ENCODE measurements around the gene BIN1. TPM values are rescaled to one million over a fixed set of nuclear protein-coding genes. Genes with fewer than 3 reads are reported as not detected.
A peak's percentile ranks its signal among the peaks of the same experiment; 100 is the strongest.

The BIN1 gene
- total RNA-seq, 1 experiment from 2014 or later: 31.8 TPM

DNA sequence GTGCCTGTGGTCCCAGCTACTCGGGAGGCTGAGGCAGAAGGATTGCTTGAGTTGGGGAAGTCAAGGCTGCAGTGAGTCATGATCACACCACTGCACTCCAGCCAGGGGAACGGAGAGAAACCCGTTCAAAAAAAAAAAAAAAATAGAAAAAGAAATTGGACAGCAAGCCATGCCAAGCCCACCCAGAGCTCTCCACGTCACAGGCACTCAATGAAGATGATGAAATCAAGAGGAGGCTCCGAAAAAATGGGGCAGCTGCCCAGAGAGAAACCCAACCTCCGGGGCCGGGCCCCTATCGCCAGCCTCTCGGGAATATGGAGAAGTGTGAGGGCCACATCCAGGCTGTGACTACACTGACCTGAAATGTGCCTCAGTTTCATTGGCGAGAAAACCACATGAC lies 40.0 kb downstream of the BIN1 start:
- CTCF ChIA-PET: interaction anchor here (1.5 to 2.5 kb wide), 2 partner anchors 18 to 107 kb away, joined by 9 to 11 read pairs; no protein-coding TSS in a partner anchor

GRCh38 chr2:127065940-127066318 lies 41.0 kb downstream of the BIN1 start:
- POLR2A ChIA-PET: no interaction called here
- no peaks in the 10 kb centered on the region for H3K9me2 ChIP-seq (ENCODE audit: insufficient read depth)
- no TSS peak for BruUV-seq (replicated peaks)

More for the DNA sequence above, 40.0 kb downstream of the BIN1 start:
- POLR2A ChIA-PET: no interaction called here
- Histone ChIP-seq H3K9me2 (ENCODE audit: insufficient read depth) (no peaks in the 10 kb centered on the region), H3K4me1 (ENCODE audit: control insufficient read depth in 1 of 2, insufficient read depth in 2 of 2, low read length in 2 of 2) (peaks cover 31 to 57% of the 10 kb centered on the region in 2 experiments), H3K9ac (ENCODE audit: low read length) (no peak overlapping the region), H3K9me3 (ENCODE audit: control insufficient read depth in 1 of 2, insufficient read depth in 1 of 2, low read depth in 1 of 2, low read length in 2 of 2) (no peaks in the 10 kb centered on the region), H3K4me3 (replicated peaks in 1 of 2; ENCODE audit: low read depth in 1 of 2, low read length in 2 of 2) (no peak overlapping the region), H3K27me3 (ENCODE audit: insufficient read depth, low read length) (no peaks in the 10 kb centered on the region), H4K20me1 (ENCODE audit: insufficient read depth) (no peaks in the 10 kb centered on the region), H3K4me2 (ENCODE audit: low read length) (no peak overlapping the region), H3K79me2 (ENCODE audit: insufficient read depth, low read length) (no peaks in the 10 kb centered on the region), H2AFZ (ENCODE audit: low read depth, low read length, poor library complexity, severe bottlenecking) (no peak overlapping the region), H3K36me3 (ENCODE audit: control insufficient read depth in 1 of 2, insufficient read depth in 2 of 2, low read length in 2 of 2) (no peaks in the 10 kb centered on the region; a peak in 1 of 4 replicates), H3K27ac (ENCODE audit: low read depth, low read length) (no peak overlapping the region)
- RAD21 ChIA-PET (ENCODE audit: low non-redundant PET in 1 of 2, low total read pairs in 2 of 2, uncharacterized antibody in 2 of 2, unreplicated experiment in 2 of 2): no interaction called here
- no peak for DNase-seq (ENCODE audit: low read depth, low spot score)
- BruUV-seq (replicated peaks): no TSS peak
- TF ChIP-seq EGR1 (IDR thresholded peaks at IDR 0.05; ENCODE audit: low read depth): no peak
- TF ChIP-seq RAD21 (IDR thresholded peaks at IDR 0.05; ENCODE audit: low read depth): no peak
- no peak for TF ChIP-seq YY1 (IDR thresholded peaks at IDR 0.05; ENCODE audit: extremely low read depth, insufficient replicate concordance, low read depth, low read length)
- no peak for TF ChIP-seq ELF1 (IDR thresholded peaks at IDR 0.05; ENCODE audit: borderline replicate concordance, low read depth)
- no peak for TF ChIP-seq FOSL1 (IDR thresholded peaks at IDR 0.05; ENCODE audit: low read depth)
- no peak for TF ChIP-seq JUND (IDR thresholded peaks at IDR 0.05)
- TF ChIP-seq, protein P1, sequence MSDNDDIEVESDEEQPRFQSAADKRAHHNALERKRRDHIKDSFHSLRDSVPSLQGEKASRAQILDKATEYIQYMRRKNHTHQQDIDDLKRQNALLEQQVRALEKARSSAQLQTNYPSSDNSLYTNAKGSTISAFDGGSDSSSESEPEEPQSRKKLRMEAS (IDR thresholded peaks at IDR 0.05): no peak
- intact Hi-C loops (cut with micrococcal nuclease): no loop called here
- ATAC-seq: no peak

More at GRCh38 chr2:127065940-127066318, 41.0 kb downstream of the BIN1 start:
- intact Hi-C loops (cut with micrococcal nuclease): no loop called here
- Histone ChIP-seq H3K79me2 (ENCODE audit: insufficient read depth, low read length) (no peaks in the 10 kb centered on the region), H3K4me3 (replicated peaks in 1 of 2; ENCODE audit: low read depth in 1 of 2, low read length in 2 of 2) (no peak overlapping the region), H3K9me3 (ENCODE audit: control insufficient read depth in 1 of 2, insufficient read depth in 1 of 2, low read depth in 1 of 2, low read length in 2 of 2) (no peaks in the 10 kb centered on the region), H3K27me3 (ENCODE audit: insufficient read depth, low read length) (no peaks in the 10 kb centered on the region), H3K9ac (ENCODE audit: low read length) (peak overlapping the region; percentile 89), H3K4me1 (ENCODE audit: control insufficient read depth in 1 of 2, insufficient read depth in 2 of 2, low read length in 2 of 2) (peaks cover 31 to 57% of the 10 kb centered on the region in 2 experiments), H3K27ac (ENCODE audit: low read depth, low read length) (peak overlapping the region; percentile 92; the same call in 1 of the 2 replicates), H3K36me3 (ENCODE audit: control insufficient read depth in 1 of 2, insufficient read depth in 2 of 2, low read length in 2 of 2) (no peaks in the 10 kb centered on the region; a peak in 1 of 4 replicates), H3K4me2 (ENCODE audit: low read length) (peak overlapping the region; percentile 94), H4K20me1 (ENCODE audit: insufficient read depth) (no peaks in the 10 kb centered on the region), H2AFZ (ENCODE audit: low read depth, low read length, poor library complexity, severe bottlenecking) (no peak overlapping the region)
- TF ChIP-seq, protein P2, sequence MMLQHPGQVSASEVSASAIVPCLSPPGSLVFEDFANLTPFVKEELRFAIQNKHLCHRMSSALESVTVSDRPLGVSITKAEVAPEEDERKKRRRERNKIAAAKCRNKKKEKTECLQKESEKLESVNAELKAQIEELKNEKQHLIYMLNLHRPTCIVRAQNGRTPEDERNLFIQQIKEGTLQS (IDR thresholded peaks at IDR 0.05): no peak
- TF ChIP-seq POLR2A (IDR thresholded peaks at IDR 0.05; ENCODE audit: borderline replicate concordance, extremely low read depth, insufficient read depth, insufficient read length) (no peak), JUND (IDR thresholded peaks at IDR 0.05) (no peak), ELF1 (IDR thresholded peaks at IDR 0.05; ENCODE audit: borderline replicate concordance, low read depth) (no peak), POLR2AphosphoS5 (IDR thresholded peaks at IDR 0.05; ENCODE audit: low read depth, low read length) (no peak), EZH2phosphoT487 (IDR thresholded peaks at IDR 0.05; ENCODE audit: borderline replicate concordance) (no peak), YY1 (IDR thresholded peaks at IDR 0.05; ENCODE audit: extremely low read depth, insufficient replicate concordance, low read depth, low read length) (no peak), SRF (IDR thresholded peaks at IDR 0.05; ENCODE audit: low read depth) (no peak), ZNF274 (IDR thresholded peaks at IDR 0.05; ENCODE audit: low read depth, low read length) (no peak), EZH2 (IDR thresholded peaks at IDR 0.05) (no peak), SP1 (IDR thresholded peaks at IDR 0.05; ENCODE audit: low read depth) (no peak), FOSL1 (IDR thresholded peaks at IDR 0.05; ENCODE audit: low read depth) (no peak), CEBPB (IDR thresholded peaks at IDR 0.05; ENCODE audit: low read depth) (no peak), CBX3 (IDR thresholded peaks at IDR 0.05; ENCODE audit: low read depth) (no peak), RAD21 (IDR thresholded peaks at IDR 0.05; ENCODE audit: low read depth) (no peak), ZBTB33 (IDR thresholded peaks at IDR 0.05; ENCODE audit: extremely low read depth, insufficient replicate concordance, low read length) (no peak), ZFX (IDR thresholded peaks at IDR 0.05) (no peak)
- TF ChIP-seq, protein P1 (IDR thresholded peaks at IDR 0.05): no peak
- no peak for ATAC-seq
- ChIA-PET RAD21 (ENCODE audit: low non-redundant PET in 1 of 2, low total read pairs in 2 of 2, uncharacterized antibody in 2 of 2, unreplicated experiment in 2 of 2) (no interaction called here), CTCF (no interaction called here)
- DNase-seq (ENCODE audit: low read depth, low spot score): no peak
